ENCODE measurements around the gene PLEKHG7.

DNA sequence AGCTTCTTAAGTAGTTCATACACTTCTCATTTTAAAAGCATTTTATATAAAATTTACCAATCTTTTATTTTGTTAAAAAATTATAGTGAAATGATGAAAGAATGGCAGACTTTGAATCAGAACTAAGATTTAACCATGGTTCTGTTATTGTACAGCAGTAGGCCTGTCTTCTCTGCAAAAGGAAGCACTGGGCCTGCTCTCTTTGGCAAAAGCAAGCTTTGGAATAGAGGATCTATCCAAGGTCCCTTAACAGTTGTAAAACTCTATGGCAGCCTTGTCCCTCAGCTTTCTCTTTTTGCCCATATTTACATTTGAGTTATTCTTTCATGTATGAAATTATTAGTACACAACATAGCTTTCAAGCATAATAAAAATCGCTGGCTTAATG, 82.8 kb downstream of the PLEKHG7 start:
- TF ChIP-seq, protein P1, sequence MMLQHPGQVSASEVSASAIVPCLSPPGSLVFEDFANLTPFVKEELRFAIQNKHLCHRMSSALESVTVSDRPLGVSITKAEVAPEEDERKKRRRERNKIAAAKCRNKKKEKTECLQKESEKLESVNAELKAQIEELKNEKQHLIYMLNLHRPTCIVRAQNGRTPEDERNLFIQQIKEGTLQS (IDR thresholded peaks at IDR 0.05; ENCODE audit: borderline replicate concordance, extremely low read depth, low read depth, low read length): no peak
- TF ChIP-seq, protein P2, sequence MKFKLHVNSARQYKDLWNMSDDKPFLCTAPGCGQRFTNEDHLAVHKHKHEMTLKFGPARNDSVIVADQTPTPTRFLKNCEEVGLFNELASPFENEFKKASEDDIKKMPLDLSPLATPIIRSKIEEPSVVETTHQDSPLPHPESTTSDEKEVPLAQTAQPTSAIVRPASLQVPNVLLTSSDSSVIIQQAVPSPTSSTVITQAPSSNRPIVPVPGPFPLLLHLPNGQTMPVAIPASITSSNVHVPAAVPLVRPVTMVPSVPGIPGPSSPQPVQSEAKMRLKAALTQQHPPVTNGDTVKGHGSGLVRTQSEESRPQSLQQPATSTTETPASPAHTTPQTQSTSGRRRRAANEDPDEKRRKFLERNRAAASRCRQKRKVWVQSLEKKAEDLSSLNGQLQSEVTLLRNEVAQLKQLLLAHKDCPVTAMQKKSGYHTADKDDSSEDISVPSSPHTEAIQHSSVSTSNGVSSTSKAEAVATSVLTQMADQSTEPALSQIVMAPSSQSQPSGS (IDR thresholded peaks at IDR 0.05; ENCODE audit: low read length): no peak
- no peak for TF ChIP-seq EZH2 (IDR thresholded peaks at IDR 0.05; ENCODE audit: borderline replicate concordance, control insufficient read depth, low read depth, low read length)
- TF ChIP-seq, protein P3, sequence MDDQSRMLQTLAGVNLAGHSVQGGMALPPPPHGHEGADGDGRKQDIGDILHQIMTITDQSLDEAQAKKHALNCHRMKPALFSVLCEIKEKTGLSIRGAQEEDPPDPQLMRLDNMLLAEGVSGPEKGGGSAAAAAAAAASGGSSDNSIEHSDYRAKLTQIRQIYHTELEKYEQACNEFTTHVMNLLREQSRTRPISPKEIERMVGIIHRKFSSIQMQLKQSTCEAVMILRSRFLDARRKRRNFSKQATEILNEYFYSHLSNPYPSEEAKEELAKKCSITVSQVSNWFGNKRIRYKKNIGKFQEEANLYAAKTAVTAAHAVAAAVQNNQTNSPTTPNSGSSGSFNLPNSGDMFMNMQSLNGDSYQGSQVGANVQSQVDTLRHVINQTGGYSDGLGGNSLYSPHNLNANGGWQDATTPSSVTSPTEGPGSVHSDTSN (IDR thresholded peaks at IDR 0.05; ENCODE audit: insufficient replicate concordance, low read depth, low read length): no peak
- TF ChIP-seq, protein P4, sequence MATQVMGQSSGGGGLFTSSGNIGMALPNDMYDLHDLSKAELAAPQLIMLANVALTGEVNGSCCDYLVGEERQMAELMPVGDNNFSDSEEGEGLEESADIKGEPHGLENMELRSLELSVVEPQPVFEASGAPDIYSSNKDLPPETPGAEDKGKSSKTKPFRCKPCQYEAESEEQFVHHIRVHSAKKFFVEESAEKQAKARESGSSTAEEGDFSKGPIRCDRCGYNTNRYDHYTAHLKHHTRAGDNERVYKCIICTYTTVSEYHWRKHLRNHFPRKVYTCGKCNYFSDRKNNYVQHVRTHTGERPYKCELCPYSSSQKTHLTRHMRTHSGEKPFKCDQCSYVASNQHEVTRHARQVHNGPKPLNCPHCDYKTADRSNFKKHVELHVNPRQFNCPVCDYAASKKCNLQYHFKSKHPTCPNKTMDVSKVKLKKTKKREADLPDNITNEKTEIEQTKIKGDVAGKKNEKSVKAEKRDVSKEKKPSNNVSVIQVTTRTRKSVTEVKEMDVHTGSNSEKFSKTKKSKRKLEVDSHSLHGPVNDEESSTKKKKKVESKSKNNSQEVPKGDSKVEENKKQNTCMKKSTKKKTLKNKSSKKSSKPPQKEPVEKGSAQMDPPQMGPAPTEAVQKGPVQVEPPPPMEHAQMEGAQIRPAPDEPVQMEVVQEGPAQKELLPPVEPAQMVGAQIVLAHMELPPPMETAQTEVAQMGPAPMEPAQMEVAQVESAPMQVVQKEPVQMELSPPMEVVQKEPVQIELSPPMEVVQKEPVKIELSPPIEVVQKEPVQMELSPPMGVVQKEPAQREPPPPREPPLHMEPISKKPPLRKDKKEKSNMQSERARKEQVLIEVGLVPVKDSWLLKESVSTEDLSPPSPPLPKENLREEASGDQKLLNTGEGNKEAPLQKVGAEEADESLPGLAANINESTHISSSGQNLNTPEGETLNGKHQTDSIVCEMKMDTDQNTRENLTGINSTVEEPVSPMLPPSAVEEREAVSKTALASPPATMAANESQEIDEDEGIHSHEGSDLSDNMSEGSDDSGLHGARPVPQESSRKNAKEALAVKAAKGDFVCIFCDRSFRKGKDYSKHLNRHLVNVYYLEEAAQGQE (IDR thresholded peaks at IDR 0.05; ENCODE audit: low read depth, low read length): no peak
- no peak for TF ChIP-seq CHD1 (IDR thresholded peaks at IDR 0.05; ENCODE audit: low read depth, low read length)
- no peak for TF ChIP-seq RAD21 (IDR thresholded peaks at IDR 0.05; ENCODE audit: insufficient read depth, low read depth, low read length)
- TF ChIP-seq ZNF24 (IDR thresholded peaks at IDR 0.05): no peak
- TF ChIP-seq CBX3 (IDR thresholded peaks at IDR 0.05; ENCODE audit: borderline replicate concordance, low read depth): no peak
- TF ChIP-seq, protein P5, sequence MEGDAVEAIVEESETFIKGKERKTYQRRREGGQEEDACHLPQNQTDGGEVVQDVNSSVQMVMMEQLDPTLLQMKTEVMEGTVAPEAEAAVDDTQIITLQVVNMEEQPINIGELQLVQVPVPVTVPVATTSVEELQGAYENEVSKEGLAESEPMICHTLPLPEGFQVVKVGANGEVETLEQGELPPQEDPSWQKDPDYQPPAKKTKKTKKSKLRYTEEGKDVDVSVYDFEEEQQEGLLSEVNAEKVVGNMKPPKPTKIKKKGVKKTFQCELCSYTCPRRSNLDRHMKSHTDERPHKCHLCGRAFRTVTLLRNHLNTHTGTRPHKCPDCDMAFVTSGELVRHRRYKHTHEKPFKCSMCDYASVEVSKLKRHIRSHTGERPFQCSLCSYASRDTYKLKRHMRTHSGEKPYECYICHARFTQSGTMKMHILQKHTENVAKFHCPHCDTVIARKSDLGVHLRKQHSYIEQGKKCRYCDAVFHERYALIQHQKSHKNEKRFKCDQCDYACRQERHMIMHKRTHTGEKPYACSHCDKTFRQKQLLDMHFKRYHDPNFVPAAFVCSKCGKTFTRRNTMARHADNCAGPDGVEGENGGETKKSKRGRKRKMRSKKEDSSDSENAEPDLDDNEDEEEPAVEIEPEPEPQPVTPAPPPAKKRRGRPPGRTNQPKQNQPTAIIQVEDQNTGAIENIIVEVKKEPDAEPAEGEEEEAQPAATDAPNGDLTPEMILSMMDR (IDR thresholded peaks at IDR 0.05 in 2 of 3, conservative IDR thresholded peaks at IDR 0.05 in 1 of 3; ENCODE audit: control insufficient read depth in 2 of 3, extremely low read depth in 1 of 3, insufficient read depth in 1 of 3, low read depth in 3 of 3, low read length in 3 of 3): no peak
